GM21825 (cell line): ENCODE data around the gene PATZ1.

ENCODE experiments used
- ATAC-seq: cut with Tn5 transposase; IDR thresholded peaks from one replicate; pipeline ENCODE4 v1.9.1; 2021; ENCODE audit warnings: mild to moderate bottlenecking, moderate library complexity; ENCODE audit not compliant: unreplicated experiment

Gene PATZ1

GRCh38 chr22:31284281-31285155 lies 61.6 kb downstream of the PATZ1 start:
- no peak for ATAC-seq

DNA sequence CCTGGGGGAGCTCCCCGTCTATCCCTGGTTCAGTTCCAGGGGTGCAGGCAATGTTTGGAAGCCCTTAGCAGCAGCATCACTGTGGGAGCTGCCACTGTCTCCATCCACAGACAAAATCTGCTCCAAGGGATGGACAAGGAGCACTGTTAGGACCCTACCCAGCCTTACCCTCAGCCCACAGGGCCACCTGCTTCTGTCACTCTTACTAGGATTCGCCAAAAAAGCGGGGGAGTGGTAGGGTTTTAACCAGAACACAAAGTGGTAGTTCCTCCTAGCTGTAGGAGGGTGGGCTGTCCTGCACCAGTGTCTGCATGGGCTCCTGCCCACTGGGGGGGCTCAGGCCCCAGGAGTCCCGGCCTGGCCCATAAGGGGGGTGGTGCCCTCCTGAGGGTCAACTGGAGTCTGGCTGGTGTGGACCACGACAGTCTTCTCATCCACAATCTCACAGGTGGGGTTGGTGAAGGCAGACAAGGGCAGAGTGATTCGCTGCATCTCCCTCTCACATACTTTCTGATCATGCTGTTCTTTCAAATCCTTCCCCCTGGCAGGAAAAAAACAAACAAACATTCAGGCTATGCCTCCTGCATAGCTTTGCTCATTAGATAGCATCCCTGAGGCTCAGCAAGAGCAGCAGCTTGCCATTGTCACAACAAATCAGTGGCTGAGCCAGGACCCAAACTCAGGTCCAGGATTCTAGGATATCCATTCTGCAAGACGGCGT lies 63.2 kb downstream of the PATZ1 start:
- no peak for ATAC-seq

GRCh38 chr22:31281733-31282132 lies 64.4 kb downstream of the PATZ1 start:
- no peak for ATAC-seq

DNA sequence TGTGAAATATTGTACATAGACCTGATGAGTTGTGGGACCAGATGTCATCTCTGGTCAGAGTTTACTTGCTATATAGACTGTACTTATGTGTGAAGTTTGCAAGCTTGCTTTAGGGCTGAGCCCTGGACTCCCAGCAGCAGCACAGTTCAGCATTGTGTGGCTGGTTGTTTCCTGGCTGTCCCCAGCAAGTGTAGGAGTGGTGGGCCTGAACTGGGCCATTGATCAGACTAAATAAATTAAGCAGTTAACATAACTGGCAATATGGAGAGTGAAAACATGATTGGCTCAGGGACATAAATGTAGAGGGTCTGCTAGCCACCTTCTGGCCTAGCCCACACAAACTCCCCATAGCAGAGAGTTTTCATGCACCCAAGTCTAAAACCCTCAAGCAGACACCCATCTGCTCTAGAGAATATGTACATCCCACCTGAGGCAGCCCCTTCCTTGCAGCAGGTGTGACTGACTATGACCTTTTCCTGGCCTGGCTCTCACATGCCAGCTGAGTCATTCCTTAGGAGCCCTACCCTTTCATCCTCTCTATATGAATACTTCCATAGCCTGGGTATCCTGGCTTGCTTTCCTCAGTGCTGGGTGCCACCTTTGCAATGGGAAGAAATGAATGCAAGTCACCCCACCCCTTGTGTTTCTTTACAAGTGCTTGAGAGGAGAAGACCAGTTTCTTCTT lies 66.2 kb downstream of the PATZ1 start:
- ATAC-seq = no peak

- ATAC-seq = no peak
Observed at GRCh38 chr22:31279327-31279669, 66.8 kb downstream of the PATZ1 start.

GRCh38 chr22:31278626-31279326 lies 67.4 kb downstream of the PATZ1 start:
- no peak for ATAC-seq

DNA sequence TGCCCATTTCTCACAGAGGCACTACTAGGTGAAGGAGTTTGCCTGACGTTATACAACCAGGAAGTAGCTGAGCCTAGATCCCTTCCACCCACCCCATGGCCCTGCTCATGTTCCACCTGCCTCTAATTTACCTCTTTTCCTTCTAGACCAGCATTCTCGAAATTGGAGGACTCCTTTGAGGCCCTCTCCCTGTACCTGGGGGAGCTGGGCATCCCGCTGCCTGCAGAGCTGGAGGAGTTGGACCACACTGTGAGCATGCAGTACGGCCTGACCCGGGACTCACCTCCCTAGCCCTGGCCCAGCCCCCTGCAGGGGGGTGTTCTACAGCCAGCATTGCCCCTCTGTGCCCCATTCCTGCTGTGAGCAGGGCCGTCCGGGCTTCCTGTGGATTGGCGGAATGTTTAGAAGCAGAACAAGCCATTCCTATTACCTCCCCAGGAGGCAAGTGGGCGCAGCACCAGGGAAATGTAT lies 68.0 kb downstream of the PATZ1 start:
- no peak for ATAC-seq

DNA sequence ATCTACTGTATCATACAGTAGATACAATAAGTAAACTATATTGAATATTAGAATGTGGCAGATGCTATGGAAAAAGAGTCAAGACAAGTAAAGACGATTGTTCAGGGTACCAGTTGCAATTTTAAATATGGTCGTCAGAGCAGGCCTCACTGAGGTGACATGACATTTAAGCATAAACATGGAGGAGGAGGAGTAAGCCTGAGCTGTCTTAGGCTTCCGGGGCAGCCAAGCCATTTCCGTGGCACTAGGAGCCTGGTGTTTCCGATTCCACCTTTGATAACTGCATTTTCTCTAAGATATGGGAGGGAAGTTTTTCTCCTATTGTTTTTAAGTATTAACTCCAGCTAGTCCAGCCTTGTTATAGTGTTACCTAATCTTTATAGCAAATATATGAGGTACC lies 68.4 kb downstream of the PATZ1 start:
- no peak for ATAC-seq

DNA sequence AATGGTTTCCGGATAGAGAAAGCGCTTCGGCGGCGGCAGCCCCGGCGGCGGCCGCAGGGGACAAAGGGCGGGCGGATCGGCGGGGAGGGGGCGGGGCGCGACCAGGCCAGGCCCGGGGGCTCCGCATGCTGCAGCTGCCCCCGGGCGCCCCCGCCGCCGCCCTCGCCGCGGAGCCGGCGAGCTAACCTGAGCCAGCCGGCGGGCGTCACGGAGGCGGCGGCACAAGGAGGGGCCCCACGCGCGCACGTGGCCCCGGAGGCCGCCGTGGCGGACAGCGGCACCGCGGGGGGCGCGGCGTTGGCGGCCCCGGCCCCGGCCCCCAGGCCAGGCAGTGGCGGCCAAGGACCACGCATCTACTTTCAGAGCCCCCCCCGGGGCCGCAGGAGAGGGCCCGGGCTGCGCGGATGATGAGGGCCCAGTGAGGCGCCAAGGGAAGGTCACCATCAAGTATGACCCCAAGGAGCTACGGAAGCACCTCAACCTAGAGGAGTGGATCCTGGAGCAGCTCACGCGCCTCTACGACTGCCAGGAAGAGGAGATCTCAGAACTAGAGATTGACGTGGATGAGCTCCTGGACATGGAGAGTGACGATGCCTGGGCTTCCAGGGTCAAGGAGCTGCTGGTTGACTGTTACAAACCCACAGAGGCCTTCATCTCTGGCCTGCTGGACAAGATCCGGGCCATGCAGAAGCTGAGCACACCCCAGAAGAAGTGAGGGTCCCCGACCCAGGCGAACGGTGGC lies 69.5 kb downstream of the PATZ1 start:
- ATAC-seq = no peak
